Ovary (tissue), 3 donors: ENCODE results near the gene SLC35B1.

Experiments
- EP300 ChIP-seq: sonication (generic); formaldehyde crosslinking; IDR thresholded peaks from one replicate; pipeline ENCODE4 v1.6.1; 2017; ENCODE audit warnings: antibody characterized with exemption
- POLR2A ChIP-seq: fragments of 450-650 bp; IDR thresholded peaks from one replicate; pipeline ENCODE4 v1.6.1; 2017; ENCODE audit warnings: antibody characterized with exemption, mild to moderate bottlenecking, moderate library complexity
- TF ChIP-seq, protein P1 (sequence below), 3 donors: fragments of 450-650 bp in 2 of 3; fragments of 200-600 bp in 1 of 3; IDR thresholded peaks; one replicate each; pipeline versions ENCODE4 v1.5.1 to v1.8.0; 2016 to 2022; ENCODE audit warnings: antibody characterized with exemption in 3 of 3, mild to moderate bottlenecking in 1 of 3
- donor health status: DM: no; HTN: no; CAD: no.

DNA sequence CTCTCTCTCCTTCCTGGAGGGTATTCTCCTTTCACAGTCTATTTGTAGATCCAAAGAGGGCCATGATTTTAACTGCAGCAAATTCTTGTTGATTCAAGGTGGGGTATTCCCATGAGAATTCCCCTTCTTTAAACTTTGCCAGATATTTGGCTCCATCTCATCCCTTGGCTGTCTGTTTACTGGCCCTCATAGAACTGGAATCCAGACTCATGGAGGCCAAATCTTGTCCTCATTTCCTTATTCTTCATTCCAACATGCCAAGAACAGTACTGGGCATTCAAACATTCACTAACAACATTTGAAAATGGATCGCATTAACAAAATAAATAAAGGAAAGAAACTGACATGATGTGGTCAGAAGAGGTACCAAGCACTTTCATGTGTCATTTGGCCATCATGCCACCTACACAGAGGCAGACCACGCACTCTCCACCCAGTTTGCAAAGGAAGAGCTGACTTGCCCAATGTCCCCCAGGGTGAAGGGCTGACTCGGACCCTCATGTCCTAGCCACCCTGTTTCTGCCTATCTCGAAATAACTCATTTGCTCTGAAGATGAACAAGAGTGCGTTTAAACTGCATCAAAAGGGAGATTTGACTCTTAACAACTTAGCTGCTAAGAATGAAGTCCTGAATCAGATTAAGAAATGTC is 23.1 kb upstream of the SLC35B1 start:
- TF ChIP-seq EP300 = no peak
- TF ChIP-seq, protein P1, sequence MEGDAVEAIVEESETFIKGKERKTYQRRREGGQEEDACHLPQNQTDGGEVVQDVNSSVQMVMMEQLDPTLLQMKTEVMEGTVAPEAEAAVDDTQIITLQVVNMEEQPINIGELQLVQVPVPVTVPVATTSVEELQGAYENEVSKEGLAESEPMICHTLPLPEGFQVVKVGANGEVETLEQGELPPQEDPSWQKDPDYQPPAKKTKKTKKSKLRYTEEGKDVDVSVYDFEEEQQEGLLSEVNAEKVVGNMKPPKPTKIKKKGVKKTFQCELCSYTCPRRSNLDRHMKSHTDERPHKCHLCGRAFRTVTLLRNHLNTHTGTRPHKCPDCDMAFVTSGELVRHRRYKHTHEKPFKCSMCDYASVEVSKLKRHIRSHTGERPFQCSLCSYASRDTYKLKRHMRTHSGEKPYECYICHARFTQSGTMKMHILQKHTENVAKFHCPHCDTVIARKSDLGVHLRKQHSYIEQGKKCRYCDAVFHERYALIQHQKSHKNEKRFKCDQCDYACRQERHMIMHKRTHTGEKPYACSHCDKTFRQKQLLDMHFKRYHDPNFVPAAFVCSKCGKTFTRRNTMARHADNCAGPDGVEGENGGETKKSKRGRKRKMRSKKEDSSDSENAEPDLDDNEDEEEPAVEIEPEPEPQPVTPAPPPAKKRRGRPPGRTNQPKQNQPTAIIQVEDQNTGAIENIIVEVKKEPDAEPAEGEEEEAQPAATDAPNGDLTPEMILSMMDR (IDR thresholded peaks at IDR 0.05) = no peak
- no peak for TF ChIP-seq POLR2A
